Fibroblast of lung (primary cell): ENCODE measurements around the gene UBE2L6. TPM values are rescaled to one million over a fixed set of nuclear protein-coding genes. Genes with fewer than 3 reads are reported as not detected.

Experiments
- DNase-seq, 2 donors: peaks; one replicate each; pipeline versions ENCODE4 v3.0.0 to v3.0.0-alpha.2; 2010; ENCODE audit warnings: low read depth in 2 of 2
- H2AFZ ChIP-seq: 2 replicates; pipeline ENCODE4 v1.5.1; 2012; ENCODE audit warnings: low read length, control low read depth, inconsistent platforms
- H3K27ac ChIP-seq: 2 replicates; pipeline ENCODE4 v1.5.1; 2011; ENCODE audit warnings: low read length, control low read depth; ENCODE audit not compliant: insufficient read depth
- H3K27me3 ChIP-seq: 2 replicates; pipeline ENCODE4 v1.5.1; 2011; ENCODE audit warnings: mild to moderate bottlenecking, low read length; ENCODE audit not compliant: control insufficient read depth, insufficient read depth
- H3K36me3 ChIP-seq: 2 replicates; pipeline ENCODE4 v1.5.1; 2011; ENCODE audit warnings: low read length; ENCODE audit not compliant: control insufficient read depth, insufficient read depth
- H3K4me1 ChIP-seq: 2 replicates; pipeline ENCODE4 v1.5.1; 2011; ENCODE audit warnings: low read length; ENCODE audit not compliant: control insufficient read depth, insufficient read depth; ENCODE audit errors: extremely low read depth
- H3K4me2 ChIP-seq: 2 replicates; pipeline ENCODE4 v1.5.1; 2011; ENCODE audit warnings: low read length, control low read depth; ENCODE audit not compliant: insufficient read depth; ENCODE audit errors: extremely low read depth
- H3K4me3 ChIP-seq, 4 experiments: fragments of 200-600 bp in 1 of 4; sonication (generic) in 1 of 4; replicated peaks in 1 of 4; 2 replicates each; pipeline ENCODE4 v1.5.1; 2011 to 2016; ENCODE audit warnings: low read length in 4 of 4, low read depth in 3 of 4, mild to moderate bottlenecking in 3 of 4, control low read depth in 2 of 4, inconsistent platforms in 1 of 4, mixed read lengths in 1 of 4; ENCODE audit not compliant: insufficient read depth in 1 of 4; ENCODE audit errors: control extremely low read depth in 1 of 4
- H3K79me2 ChIP-seq: 2 replicates; pipeline ENCODE4 v1.5.1; 2012; ENCODE audit warnings: mild to moderate bottlenecking, low read length, inconsistent platforms; ENCODE audit not compliant: control insufficient read depth, insufficient read depth
- H3K9ac ChIP-seq: 2 replicates; pipeline ENCODE4 v1.5.1; 2011; ENCODE audit warnings: mild to moderate bottlenecking, low read length, control low read depth; ENCODE audit not compliant: insufficient read depth
- H3K9me3 ChIP-seq: 2 replicates; pipeline ENCODE4 v1.5.1; 2012; ENCODE audit warnings: low read depth, low read length; ENCODE audit not compliant: control insufficient read depth, insufficient read depth
- H4K20me1 ChIP-seq: 2 replicates; pipeline ENCODE4 v1.5.1; 2011; ENCODE audit warnings: low read length; ENCODE audit not compliant: control insufficient read depth, insufficient read depth; ENCODE audit errors: extremely low read depth
- CTCF ChIP-seq, 2 donors: IDR thresholded peaks in 1 of 2; conservative IDR thresholded peaks in 1 of 2; 1 replicate in 1 of 2; 2 replicates in 1 of 2; pipeline ENCODE4 v1.5.1; 2011 to 2012; ENCODE audit warnings: low read length in 2 of 2, control low read depth in 1 of 2, inconsistent platforms in 1 of 2, low read depth in 1 of 2, mild to moderate bottlenecking in 1 of 2
- EZH2 ChIP-seq: IDR thresholded peaks from 2 replicates; pipeline ENCODE4 v1.5.1; 2012; ENCODE audit warnings: low read length, control low read depth, mild to moderate bottlenecking; ENCODE audit errors: missing control alignments
- polyA plus RNA-seq, 2 donors: library from polyadenylated mRNA; depleted of rRNA in 1 of 2; stranded (reverse) in 1 of 2; unstranded in 1 of 2; fragments of >200 nt; gene quantifications; 2 replicates each; pipeline ENCODE4 v1.2.1, GENCODE V29; 2011 to 2012; ENCODE audit warnings: missing spikeins in 1 of 2
- total RNA-seq: library from RNA; depleted of rRNA; stranded (reverse); fragments of >200 nt; gene quantifications from 2 replicates; pipeline ENCODE4 v1.2.1, GENCODE V29; 2014

The UBE2L6 gene
- total and polyA plus RNA-seq, 2 donors (not counting 1 experiment from before 2014, with no cell fraction given) = 94.8 to 113 TPM

GRCh38 chr11:57530596-57531507, 36.6 kb downstream of the UBE2L6 start, which contains the start of gene TIMM10:
TSS of gene TIMM10 (minus strand) at chr11:57530754. CDS start at chr11:57530189, 565 bp downstream.
- peaks cover 18% of the 10 kb centered on the region for H3K79me2 ChIP-seq
- H4K20me1 ChIP-seq = no peaks in the 10 kb centered on the region
- peak within 1 kb of the TSS; percentile 98 for H3K4me2 ChIP-seq
- peak within 1 kb of the TSS; percentile 85 for H2AFZ ChIP-seq
- H3K4me1 ChIP-seq = peaks cover 6% of the 10 kb centered on the region
- H3K9me3 ChIP-seq = no peaks in the 10 kb centered on the region
- H3K27ac ChIP-seq = peak within 1 kb of the TSS; percentile 73
- no peak for TF ChIP-seq EZH2
- no peak for TF ChIP-seq CTCF (conservative IDR thresholded peaks at IDR 0.05 in 1 of 2, IDR thresholded peaks at IDR 0.05 in 1 of 2; ENCODE audit: low read depth in 1 of 2, low read length in 2 of 2)
- no peaks in the 10 kb centered on the region for H3K27me3 ChIP-seq
- H3K4me3 ChIP-seq = peak within 1 kb of the TSS; percentile 79 to 95 (median 88)
- DNase-seq = peak; percentile 96 to 98
- H3K36me3 ChIP-seq = no peaks in the 10 kb centered on the region
- H3K9ac ChIP-seq = peak within 1 kb of the TSS; percentile 62

GRCh38 chr11:57530215-57530595, 37.3 kb downstream of the UBE2L6 start:
- no peaks in the 10 kb centered on the region for H4K20me1 ChIP-seq
- no peak for TF ChIP-seq CTCF (conservative IDR thresholded peaks at IDR 0.05 in 1 of 2, IDR thresholded peaks at IDR 0.05 in 1 of 2; ENCODE audit: low read depth in 1 of 2, low read length in 2 of 2)
- no peak for TF ChIP-seq EZH2
- H2AFZ ChIP-seq = peak overlapping the region; percentile 85
- no peak for DNase-seq
- peak overlapping the region; percentile 73 for H3K27ac ChIP-seq
- H3K4me3 ChIP-seq = peak overlapping the region; percentile 79 to 95 (median 88)
- H3K4me1 ChIP-seq = peaks cover 6% of the 10 kb centered on the region
- no peaks in the 10 kb centered on the region for H3K9me3 ChIP-seq
- H3K36me3 ChIP-seq = no peaks in the 10 kb centered on the region
- peaks cover 18% of the 10 kb centered on the region for H3K79me2 ChIP-seq
- H3K27me3 ChIP-seq = no peaks in the 10 kb centered on the region
- H3K9ac ChIP-seq = peak overlapping the region; percentile 62
- peak overlapping the region; percentile 98 for H3K4me2 ChIP-seq

- H3K27me3 ChIP-seq = no peaks in the 10 kb centered on the region
- no peaks in the 10 kb centered on the region for H3K9me3 ChIP-seq
- H3K27ac ChIP-seq = no peak overlapping the region
- no peaks in the 10 kb centered on the region for H4K20me1 ChIP-seq
- no peak overlapping the region for H3K9ac ChIP-seq
- H2AFZ ChIP-seq = no peak overlapping the region
- DNase-seq = no peak
- TF ChIP-seq CTCF (conservative IDR thresholded peaks at IDR 0.05 in 1 of 2, IDR thresholded peaks at IDR 0.05 in 1 of 2; ENCODE audit: low read depth in 1 of 2, low read length in 2 of 2) (no peak), EZH2 (no peak)
- no peak overlapping the region for H3K4me2 ChIP-seq
- H3K79me2 ChIP-seq = peaks cover 18% of the 10 kb centered on the region
- peaks cover 6% of the 10 kb centered on the region for H3K4me1 ChIP-seq
- H3K36me3 ChIP-seq = no peaks in the 10 kb centered on the region
- H3K4me3 ChIP-seq = no peak overlapping the region
Observed at GRCh38 chr11:57529012-57529411, 38.5 kb downstream of the UBE2L6 start.
